D341Med (cell line): ENCODE results near the gene TRAT1.
"Not testable (repeated sequence)": the region's sequence is repeated elsewhere in the genome, so short reads cannot be mapped to it uniquely, and the experiment has no call there.

Source experiments
- DNase-seq: peaks from one replicate; pipeline ENCODE4 v3.0.0; 2012; ENCODE audit warnings: low spot score

TRAT1 gene, protein sequence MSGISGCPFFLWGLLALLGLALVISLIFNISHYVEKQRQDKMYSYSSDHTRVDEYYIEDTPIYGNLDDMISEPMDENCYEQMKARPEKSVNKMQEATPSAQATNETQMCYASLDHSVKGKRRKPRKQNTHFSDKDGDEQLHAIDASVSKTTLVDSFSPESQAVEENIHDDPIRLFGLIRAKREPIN

DNA sequence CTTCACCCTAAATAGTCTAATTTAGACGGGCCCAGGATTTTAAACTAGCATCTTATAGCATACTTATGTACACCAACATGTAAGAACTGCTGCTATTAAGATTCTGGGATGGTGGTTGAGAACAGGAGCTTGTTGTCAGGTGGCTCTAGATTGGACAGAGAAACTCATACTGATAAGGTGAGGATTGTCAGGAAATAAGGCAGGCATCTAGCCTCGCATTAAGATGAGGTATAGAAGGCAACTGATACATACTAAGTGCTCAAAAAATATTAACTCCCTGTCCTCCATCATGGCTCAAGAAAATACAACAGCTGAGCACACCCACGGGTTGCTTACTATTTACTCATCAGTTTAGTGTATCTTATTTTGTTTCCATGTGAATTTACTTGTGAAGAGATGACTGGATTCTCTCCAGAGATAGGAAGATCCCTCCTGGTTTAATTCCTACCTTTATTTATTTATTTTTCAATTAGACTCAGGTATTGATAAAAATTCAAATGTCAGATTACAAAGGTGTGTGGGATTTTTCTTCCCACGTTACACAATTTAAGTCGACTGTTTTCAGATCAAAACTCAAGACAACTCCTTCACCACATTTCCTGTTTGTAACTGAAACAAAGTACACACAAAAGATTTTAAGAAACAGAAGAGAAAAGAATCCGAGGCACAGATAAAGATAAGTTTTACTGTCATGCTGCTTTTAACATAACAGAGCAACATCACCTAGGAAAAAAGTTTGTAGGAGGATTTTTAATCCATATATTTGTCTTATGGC lies at the start of gene TRAT1:
TSS of gene TRAT1 (plus strand) at position 664 of the 775 bp plus-strand sequence. CDS start 142 bp downstream, outside the sequence.
- no peak for DNase-seq

DNA sequence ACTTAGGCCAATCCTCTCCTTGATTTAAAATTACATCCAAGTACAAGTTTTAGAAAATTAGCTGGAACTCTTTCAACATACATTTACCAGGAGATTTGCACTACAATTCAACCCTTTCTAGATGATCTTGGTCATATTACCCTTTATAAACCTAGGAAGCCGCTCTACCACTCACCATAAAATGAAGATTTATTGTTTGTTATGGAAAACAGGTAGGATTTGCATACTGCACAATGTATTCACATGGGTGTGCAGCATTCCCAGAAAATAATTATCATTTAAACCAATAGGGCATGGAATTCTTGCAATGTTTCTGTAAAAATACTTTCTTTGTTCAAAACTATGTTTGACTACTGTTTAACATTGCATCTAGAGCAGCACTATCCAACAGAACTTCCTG lies 46.9 kb upstream of the TRAT1 start:
- DNase-seq = no peak

DNA sequence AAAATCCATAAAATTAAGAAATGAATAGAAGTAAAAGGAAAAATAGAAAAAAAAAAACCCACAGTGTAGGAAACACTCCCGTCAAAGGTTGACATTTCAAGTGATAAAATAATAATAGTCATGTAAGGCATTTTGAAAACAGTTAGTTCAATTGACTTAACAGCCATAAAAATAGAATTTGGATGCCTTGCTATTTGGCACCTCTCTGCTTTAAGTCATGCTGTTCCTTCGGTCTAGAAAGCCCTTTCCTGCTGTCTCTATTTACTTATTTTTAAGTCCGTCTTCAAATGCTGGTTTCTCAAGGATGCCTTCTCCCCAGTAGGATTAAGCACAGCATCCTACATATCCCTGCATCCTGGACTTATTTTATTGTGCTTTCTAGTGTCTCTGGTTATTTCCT lies 43.1 kb upstream of the TRAT1 start:
- no peak for DNase-seq

DNA sequence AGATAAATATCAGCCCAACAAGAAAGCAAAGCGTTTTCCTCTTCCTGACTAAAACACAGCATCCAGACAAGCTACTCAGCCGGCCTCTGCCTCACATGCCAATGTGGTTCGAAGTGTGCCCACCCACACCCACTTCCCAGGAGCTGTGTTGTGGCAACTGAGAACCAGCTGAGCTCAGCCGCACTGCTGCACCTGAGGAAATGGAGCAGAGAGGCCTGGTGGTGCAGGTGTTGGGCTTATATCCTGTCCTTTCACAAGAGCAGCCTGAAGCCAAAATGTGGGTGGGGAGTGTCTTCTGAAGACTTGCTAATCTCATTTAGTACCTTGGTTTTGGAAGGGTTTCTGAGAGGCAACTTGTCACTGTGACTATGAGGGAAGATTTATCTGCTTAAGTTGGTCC lies 42.4 kb upstream of the TRAT1 start:
- no peak for DNase-seq

DNA sequence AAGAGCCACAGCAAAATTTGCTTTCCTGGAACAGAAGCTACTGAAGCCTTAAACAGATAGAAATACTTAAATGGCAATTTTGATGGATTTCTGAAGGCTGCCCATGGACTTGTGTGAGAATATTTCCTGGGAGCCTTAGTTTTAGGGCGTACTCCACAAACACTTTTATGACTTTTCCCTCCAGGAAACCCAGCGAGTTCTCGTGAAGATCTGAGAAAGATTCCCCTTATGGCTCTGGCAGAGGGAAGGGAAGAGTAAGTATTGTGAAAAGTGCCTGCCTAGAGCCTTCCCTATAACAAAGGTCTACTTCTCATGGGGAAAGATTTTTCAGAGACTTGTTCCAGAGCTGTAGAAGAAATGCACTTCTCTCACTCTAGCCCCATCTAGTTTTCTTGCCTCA lies 31.1 kb upstream of the TRAT1 start:
- DNase-seq = no peak

DNA sequence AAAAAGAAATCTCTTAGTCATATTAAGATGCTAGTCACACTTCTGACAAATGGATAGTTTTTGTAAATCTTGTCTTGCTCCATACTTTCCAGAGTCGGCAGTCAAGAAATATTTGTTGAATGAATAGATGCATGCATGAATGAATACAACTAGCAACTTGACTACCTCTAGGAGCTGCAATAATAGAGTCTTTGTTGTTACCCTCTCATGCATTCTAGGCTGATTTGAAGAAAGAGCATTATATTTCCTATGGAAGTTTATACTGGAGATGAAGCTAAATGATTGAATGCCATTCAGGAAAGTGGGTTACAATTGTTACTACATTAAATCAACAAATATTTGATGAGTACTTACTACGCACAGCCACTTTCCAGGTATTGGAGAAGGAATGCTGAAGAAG lies 18.1 kb upstream of the TRAT1 start:
- no peak for DNase-seq

DNA sequence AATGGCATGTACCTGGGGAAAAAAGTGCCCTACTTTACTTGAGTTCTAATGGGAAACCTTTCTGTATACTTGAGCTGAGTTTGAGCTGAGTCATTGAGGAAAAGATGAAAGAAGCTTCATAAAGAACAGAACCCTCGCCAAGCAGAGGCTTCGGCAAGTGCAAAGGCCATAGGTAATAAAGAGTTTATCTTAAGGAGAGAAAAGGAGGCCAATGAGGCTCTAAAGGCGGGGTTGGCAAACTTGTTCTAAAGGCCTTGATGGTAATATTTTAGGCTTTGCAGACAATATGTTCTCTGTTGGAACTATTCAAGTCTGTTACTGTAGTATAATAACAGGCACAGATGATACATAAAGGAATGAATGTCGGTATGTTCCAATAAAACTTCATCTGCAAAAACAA lies 17.6 kb upstream of the TRAT1 start:
- DNase-seq = no peak

DNA sequence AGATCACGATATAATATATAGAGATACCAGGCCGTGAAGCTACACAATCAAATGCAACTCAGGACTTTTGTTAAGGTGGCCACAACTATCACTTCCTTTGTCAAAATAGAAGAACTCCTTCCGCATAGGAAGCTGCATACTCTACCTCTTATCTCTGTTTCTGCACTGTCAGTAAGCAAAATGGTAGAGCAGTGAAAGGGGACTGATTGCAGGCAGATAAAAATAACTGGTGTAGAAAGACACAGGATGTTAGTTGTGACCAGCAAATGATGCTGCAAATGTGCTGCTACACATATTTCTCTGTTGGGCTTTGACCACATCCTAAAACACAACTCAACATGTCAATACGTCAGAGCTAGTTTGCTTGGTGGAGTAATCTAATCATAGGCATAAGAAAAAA lies 16.3 kb upstream of the TRAT1 start:
- no peak for DNase-seq

DNA sequence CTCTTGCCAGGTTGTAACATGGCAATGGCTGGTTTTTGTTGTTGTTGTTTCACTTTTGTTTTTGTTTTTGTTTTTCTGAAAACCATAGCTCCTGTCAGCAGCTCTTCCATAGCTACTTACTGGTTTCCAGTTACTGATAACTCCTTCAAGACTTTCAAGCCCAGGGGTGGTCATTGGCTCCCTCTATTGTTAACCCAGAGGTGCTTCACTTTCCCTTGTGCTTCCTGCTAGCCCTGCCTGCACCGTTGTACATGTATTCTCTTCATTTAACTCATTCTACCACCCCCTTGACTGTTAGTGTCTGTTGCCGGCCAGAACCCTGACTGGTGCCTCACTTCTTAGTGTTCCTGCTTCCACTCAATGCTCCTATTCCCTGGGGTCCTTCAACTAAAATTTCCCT lies 4.2 kb upstream of the TRAT1 start:
- DNase-seq = peak; percentile 52

DNA sequence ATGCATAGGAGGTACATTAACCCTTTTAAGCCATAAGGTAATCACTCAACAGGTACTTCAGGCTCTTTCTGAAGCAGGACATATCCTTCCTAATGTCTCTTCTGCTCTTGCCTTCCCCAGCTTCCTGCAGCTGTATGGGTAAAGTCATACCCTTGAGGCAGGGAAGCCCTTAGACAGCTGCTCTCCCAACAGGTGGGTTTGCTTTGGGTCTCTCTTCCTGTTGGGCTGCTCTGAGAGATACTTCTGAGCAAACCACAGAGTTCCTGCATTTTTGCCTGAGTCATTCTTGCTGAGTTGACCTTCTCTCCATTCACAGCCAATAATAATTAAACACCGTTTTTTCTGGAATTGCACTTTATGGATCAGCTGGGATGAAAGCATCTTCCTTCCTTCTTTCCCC lies 2.0 kb upstream of the TRAT1 start:
- DNase-seq = no peak

DNA sequence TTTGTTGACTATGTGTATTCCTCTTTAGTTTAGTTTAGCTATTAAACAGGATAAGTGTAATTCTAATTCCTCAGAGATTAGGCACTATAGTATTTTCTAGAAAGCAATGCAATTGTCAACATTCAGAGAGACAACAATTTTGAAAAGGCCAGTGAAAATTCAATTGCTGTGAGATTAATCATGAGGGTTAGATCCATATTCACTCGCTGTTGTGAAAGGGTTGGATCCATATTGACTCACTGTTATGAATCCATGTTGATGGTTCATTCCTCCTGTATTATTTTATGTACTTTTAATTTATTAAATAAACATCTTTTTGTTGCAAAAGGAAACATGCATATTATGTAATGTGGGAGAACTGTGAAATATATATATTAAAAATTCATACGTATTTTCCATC lies 641 bp downstream of the TRAT1 start:
- no peak for DNase-seq

DNA sequence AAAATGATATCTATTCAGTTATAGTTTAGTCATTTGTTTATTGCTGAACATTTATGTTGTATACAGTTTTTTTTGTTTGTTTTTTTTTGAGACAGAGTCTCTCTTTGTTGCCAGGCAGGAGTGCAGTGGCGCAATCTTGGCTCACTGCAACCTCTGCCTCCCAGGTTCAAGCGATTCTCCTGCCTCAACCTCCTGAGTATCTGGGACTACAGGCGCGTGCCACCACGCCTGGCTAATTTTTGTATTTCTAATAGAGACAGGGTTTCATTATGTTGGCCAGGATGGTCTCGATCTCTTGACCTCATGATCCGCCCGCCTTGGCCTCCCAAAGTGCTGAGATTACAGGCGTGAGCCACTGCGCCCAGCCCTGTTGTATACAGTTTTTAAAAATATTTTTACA lies 1.2 kb downstream of the TRAT1 start:
- DNase-seq = not testable (repeated sequence)

DNA sequence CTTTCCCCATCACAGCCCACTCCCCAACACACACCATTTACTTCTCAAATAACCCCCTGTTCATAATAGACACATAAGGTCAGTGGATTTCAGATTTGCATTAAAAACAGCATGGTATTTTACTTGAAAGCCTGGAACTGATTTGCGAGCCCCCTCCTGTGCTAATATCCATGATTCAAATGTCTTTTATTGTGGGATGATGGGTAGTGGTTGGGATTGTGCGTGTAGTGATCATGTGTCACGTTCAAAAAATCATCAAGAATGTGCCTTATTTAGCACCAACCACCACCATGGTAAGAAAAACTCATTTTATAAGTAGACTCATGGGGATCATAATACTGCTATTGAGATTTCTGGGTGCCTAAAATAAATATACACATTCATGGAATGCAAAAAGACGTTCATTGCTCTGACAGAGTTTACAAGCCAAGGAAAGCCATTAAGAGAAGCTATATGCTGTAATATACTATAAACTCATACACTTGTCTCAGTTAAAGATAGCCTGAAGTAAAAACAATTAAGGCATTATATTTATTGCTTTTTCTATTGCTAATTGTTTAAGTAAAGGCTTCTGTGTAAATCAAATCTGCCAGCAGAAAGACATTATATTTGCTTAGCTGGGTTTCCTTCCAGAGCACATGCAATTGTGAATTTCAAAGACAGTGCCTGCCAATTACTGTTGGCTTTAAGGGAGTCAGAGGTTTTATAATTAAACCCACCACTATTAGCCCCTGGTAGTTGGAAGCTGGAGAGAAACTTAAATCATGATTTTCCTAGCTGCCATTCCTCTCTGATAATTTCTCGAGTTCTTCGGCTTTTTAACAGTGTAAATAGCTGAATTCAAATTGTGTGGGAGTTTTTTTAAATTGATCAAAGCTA lies 4.0 kb downstream of the TRAT1 start:
- DNase-seq = no peak

DNA sequence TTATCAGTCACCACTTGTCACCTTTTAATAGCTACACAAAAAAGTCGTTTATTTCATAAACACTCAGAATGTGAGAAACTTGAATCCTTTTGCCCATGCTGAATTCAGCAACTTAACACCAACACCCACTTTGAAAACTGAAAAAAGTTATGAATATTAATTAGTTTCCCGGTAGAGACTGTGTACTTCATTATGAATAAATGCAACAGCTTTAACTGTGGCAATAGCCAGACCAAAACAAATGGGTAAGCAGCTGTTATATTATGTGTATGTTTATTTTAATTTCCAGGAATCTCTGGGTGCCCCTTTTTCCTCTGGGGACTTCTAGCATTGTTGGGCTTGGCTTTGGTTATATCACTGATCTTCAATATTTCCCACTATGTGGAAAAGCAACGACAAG lies 7.8 kb downstream of the TRAT1 start:
- DNase-seq = no peak

DNA sequence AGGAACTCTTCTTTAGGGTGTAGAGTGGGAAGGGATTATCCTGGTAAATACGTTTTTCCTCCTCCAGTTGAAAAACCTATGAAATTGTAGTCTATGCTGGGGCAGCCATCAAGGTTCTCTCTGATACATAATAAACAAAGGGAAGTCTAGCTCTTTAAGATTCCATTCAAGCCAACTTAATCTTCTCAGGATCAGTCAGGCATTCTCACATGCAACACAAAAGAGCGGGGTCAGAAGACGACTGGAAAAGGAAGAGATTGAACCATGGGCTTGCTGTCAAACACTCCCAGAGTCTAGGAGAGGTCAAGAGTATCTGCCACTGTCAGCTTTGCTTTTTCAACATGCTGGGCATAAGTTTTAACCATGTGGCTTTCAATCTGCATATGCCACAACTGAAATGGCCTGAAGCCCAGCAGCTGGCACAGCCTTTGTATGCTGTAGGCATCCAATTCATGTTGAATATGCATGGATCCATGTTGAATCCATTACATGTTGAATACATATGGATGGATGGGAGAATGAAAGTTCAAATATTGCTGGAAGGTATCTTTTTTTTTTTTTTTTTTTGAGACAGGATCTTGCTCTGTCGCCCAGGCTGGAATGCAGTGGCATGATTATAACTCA lies 8.5 kb downstream of the TRAT1 start:
- DNase-seq = no peak

DNA sequence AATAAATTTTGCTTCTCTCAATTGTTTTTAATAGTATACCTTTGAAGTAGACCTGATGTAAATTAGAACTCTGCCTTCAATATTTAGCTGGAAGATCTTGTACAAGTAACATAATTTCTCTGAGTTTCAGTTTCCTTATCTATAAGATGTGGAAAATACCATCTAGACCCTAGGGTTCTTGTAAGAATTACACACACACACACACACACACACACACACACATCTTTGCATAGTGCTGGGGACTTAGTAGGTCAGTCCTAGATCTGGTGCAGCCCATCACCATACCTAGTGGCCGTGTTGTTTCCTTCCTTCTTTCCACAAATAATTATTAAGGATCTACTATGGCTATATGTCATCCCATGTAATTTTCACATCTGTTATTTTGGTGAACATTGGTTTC lies 11.0 kb downstream of the TRAT1 start:
- DNase-seq = no peak

DNA sequence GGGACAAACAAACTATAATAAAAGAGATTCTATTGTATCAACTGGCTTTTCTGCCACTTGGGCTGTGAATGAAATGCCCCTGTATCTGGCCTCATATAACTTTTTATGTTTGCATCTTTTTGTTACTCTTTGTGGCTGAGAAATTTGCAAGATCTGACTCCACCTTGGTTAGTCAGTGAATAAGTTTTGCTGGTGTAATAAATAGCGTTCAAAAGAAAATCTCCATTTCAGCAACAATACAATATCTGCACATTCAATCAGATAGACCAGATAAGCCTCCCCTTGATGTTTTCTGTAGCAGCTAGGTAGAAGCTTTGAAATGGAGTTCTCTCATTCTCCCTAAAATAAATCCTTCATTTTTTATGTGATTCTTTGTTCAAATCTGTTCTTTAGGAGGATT lies 12.0 kb downstream of the TRAT1 start:
- no peak for DNase-seq

DNA sequence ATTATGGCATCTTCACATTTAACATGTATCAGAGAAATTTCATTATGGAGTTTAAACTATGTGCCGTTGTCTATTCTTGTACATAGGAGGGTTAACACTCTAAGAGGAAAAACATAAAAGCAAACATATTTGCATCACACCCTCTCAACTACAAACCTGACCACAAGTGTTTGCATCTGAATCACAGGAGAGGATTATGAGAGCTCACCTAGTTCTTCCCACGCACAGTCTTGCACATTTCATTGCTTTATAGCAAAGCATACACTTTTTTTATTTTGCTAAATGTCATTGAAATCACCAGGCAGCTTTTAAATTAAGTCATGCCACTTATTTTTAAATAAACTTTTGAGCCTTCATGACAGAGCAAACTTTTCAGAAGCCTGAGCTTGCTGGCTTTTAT lies 12.5 kb downstream of the TRAT1 start:
- DNase-seq = no peak

DNA sequence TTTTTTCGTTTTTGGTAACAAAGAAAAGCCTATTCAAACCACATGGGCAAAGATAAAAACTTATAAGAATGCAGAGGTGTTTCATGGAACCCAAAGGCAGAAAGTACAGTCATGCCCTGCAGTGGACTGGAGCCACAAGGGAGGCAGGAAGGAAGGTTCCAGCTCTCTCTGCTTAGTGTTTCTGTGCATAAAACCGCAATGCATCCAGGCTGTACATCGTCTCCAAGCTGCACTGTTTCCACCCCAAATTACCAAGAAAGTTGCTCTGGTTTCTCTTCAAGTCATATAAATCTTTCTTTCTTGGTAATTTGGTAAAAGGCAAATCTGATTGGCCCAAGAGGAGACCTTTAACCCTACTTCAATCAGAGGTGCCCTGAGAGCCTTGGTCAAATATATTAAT lies 15.8 kb downstream of the TRAT1 start:
- DNase-seq = no peak

DNA sequence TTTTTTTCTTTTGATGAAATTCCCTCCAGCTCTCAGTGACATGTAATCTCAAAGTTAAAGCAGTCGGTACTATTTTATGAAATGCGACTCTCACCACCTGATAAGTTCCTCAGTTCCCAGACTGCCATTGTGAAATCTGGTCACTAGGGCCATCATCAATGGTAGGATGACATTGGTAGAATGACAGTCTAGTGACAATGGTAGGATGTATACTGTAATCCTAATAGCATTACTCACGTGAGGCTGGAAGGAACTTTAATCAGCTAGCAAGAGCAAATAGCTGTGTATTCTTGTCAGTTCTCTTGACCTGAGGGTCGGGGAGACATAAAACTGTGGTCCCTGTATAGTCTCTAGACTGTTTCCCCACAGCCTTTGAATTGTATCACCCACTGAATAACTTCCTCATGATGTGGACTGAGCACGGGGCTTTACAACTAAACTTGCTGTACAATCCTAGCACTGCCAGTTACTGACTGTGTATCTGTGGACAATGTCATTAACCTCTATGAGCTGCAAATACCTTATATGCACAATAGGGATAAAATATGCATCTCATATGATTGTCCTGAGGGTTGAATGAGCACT lies 23.2 kb downstream of the TRAT1 start:
- DNase-seq = no peak

DNA sequence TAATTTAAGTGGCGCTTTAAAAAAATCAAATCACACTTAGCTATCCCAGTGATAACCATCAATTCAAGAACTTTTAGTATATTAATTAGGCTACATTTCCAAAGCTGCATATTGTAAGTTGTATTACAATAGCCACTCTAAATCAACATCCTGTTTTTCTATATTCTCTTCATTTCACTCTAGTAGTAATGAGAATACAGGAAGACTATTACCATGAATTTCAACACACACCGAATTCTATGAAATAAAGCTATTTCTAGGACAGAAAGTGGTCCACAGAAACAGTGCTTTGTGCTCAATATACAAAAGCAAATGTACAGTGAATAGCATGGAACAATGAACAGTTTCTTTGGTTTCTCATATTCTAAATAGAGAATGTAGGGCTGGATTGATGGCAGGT lies 24.6 kb downstream of the TRAT1 start:
- no peak for DNase-seq

DNA sequence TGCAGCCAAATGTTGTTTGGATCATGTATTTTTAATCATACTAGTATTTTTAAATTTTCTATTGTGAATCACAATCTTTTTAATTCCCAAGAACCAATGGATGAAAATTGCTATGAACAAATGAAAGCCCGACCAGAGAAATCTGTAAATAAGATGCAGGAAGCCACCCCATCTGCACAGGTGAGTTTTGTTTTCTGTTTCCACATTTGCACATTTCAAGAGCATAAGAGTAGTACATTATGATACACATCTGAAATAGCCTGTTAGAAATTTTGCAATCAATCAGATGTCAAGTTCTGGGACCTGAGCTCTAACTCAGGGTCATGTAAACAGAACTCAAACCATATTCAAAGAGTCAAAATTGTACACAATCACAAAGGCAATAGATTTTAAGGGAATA lies 26.5 kb downstream of the TRAT1 start:
- DNase-seq = no peak
